ENCODE data around the gene C1QTNF6.
"Not testable (repeated sequence)": the region's sequence is repeated elsewhere in the genome, so short reads cannot be mapped to it uniquely, and the experiment has no call there.

Gene C1QTNF6

GRCh38 chr22:37206841-37207821 is 19.1 kb upstream of the C1QTNF6 start:
- no peak for DNase-seq

- no peak for DNase-seq
Observed at GRCh38 chr22:37206118-37206840, 18.2 kb upstream of the C1QTNF6 start.

- DNase-seq = no peak
Observed at GRCh38 chr22:37205046-37205445, 17.0 kb upstream of the C1QTNF6 start.

- no peak for DNase-seq
Observed at GRCh38 chr22:37204045-37204655, 16.1 kb upstream of the C1QTNF6 start.

- DNase-seq = no peak
Observed at GRCh38 chr22:37203354-37204044, 15.5 kb upstream of the C1QTNF6 start.

GRCh38 chr22:37202716-37203115 is 14.7 kb upstream of the C1QTNF6 start:
- DNase-seq = no peak

- DNase-seq = no peak
Observed at GRCh38 chr22:37202001-37202555, 14.0 kb upstream of the C1QTNF6 start.

GRCh38 chr22:37201443-37201820 is 13.4 kb upstream of the C1QTNF6 start:
- not testable (repeated sequence) for DNase-seq

GRCh38 chr22:37199760-37200108 is 11.7 kb upstream of the C1QTNF6 start:
- peak in 1 of 2 experiments; percentile 45 for DNase-seq

- DNase-seq = peak; percentile 96 to 98
Observed at GRCh38 chr22:37199103-37199759, 11.2 kb upstream of the C1QTNF6 start.

- peak; percentile 30 to 75 for DNase-seq
Observed at GRCh38 chr22:37198258-37199102, 10.4 kb upstream of the C1QTNF6 start.

GRCh38 chr22:37197451-37198257 is 9.6 kb upstream of the C1QTNF6 start:
- no peak for DNase-seq

GRCh38 chr22:37196539-37197450 is 8.7 kb upstream of the C1QTNF6 start:
- no peak for DNase-seq

GRCh38 chr22:37195921-37196320 is 7.9 kb upstream of the C1QTNF6 start:
- DNase-seq = no peak

GRCh38 chr22:37194750-37195149 is 6.7 kb upstream of the C1QTNF6 start:
- DNase-seq = no peak

GRCh38 chr22:37193629-37194191 is 5.7 kb upstream of the C1QTNF6 start:
- no peak for DNase-seq

GRCh38 chr22:37192741-37193140 is 4.7 kb upstream of the C1QTNF6 start:
- DNase-seq = no peak

GRCh38 chr22:37192204-37192603 is 4.2 kb upstream of the C1QTNF6 start:
- DNase-seq = no peak

Data from NCI-H1930 (cell line).